Measurements from ENCODE around the gene RPS2. TPM values are rescaled to one million over a fixed set of nuclear protein-coding genes. Genes with fewer than 3 reads are reported as not detected.

Gene RPS2
- total RNA-seq, 1 experiment from 2014 or later: 3,874 TPM

DNA sequence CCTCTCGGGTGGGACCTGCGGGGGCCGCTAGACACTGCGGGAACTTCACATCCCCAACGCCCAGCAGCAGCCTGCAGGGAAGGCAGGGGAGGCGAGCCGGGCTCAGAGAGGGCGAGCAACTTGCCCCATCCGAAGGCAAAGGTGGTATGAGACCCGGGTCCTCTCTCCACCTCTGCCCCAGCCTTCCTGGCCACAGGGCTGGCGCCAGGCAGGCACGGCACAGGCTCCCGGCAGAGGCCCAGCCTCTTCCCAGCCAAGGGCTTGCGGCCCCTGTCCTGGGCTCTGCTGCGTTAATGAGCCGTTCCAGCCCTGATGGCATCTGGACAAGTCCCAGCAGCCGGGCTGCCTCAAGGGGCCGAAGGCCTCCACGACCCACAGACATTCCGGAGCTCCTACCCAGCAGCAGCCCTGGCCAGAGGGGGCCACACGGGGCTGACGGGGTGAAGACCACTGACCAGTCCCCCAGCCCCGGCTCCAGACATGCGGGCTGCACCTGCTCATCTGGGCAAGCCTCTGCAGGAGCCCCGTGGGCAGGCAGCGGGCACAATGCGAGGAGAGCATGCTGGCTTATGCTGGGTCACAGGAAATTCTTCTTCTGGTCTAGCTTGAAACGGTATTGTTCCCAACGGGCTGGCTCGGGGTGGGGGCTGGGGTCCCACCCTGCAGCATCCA, 45.2 kb downstream of the RPS2 start:
- Histone ChIP-seq H3K79me1 (ENCODE audit: insufficient read depth, low read depth, low read length, poor library complexity, severe bottlenecking) (no peaks in the 10 kb centered on the region), H3K14ac (ENCODE audit: insufficient read depth, low read length) (no peak overlapping the region), H3K23ac (ENCODE audit: insufficient read length, low read depth, low read length) (no peak overlapping the region), H2AFZ (ENCODE audit: low read length) (no peak overlapping the region), H3K4ac (ENCODE audit: low read depth, low read length) (no peak overlapping the region), H4K8ac (replicated peaks; ENCODE audit: insufficient read length, low read depth, low read length) (no peak overlapping the region), H2BK12ac (ENCODE audit: insufficient read length, low read depth, low read length) (no peak overlapping the region), H3K79me2 (ENCODE audit: insufficient read depth, low read length) (no peaks in the 10 kb centered on the region), H3K4me2 (ENCODE audit: insufficient read depth, insufficient read length, low read length) (no peak overlapping the region), H2BK120ac (ENCODE audit: low read depth, low read length, poor library complexity, severe bottlenecking) (no peak overlapping the region), H3K18ac (ENCODE audit: insufficient read length, low read depth, low read length) (no peak overlapping the region), H3K4me1 (ENCODE audit: insufficient read depth, low read length) (no peaks in the 10 kb centered on the region; the same call in 1 of the 2 replicates), H4K20me1 (ENCODE audit: control insufficient read depth, insufficient read depth, insufficient read length) (no peaks in the 10 kb centered on the region), H3K9ac (ENCODE audit: extremely low read depth, insufficient read length, low read length) (no peak overlapping the region), H4K91ac (ENCODE audit: insufficient read length, low read depth, low read length) (no peak overlapping the region), H4K5ac (ENCODE audit: insufficient read length, low read depth, low read length) (no peak overlapping the region), H3K23me2 (ENCODE audit: insufficient read length, low read depth, low read length, poor library complexity, severe bottlenecking) (peaks cover 4% of the 10 kb centered on the region), H2BK20ac (ENCODE audit: low read depth, low read length, poor library complexity, severe bottlenecking) (no peak overlapping the region), H2AK5ac (ENCODE audit: insufficient read length, low read length) (no peak overlapping the region), H2BK5ac (ENCODE audit: insufficient read length, low read length) (no peak overlapping the region), H3K9me3 (ENCODE audit: control insufficient read depth, low read depth, low read length) (no peaks in the 10 kb centered on the region), H3K56ac (ENCODE audit: insufficient read length, low read depth, low read length) (no peak overlapping the region), H3T11ph (ENCODE audit: low read length) (no peak overlapping the region), H3K27me3 (ENCODE audit: insufficient read depth, low read length) (peaks cover 43% of the 10 kb centered on the region), H3K27ac (ENCODE audit: insufficient read length, low read depth, low read length) (no peak overlapping the region), H2BK15ac (ENCODE audit: low read depth, low read length) (no peak overlapping the region)
- H3K27me3 Mint-ChIP-seq (ENCODE audit: low read depth): peaks cover 94% of the 10 kb centered on the region
- no peak overlapping the region for H3K4me3 Mint-ChIP-seq
- peaks cover 2% of the 10 kb centered on the region in 2 experiments; a peak in 3 of 5 replicates for H3K9me3 Mint-ChIP-seq
- no CpG with 5 or more reads among the region's 30 CpGs for WGBS (ENCODE audit: extremely low coverage, insufficient read length, low lambda C conversion rate)
- DNase-seq: no peak
- TF ChIP-seq, protein P1, sequence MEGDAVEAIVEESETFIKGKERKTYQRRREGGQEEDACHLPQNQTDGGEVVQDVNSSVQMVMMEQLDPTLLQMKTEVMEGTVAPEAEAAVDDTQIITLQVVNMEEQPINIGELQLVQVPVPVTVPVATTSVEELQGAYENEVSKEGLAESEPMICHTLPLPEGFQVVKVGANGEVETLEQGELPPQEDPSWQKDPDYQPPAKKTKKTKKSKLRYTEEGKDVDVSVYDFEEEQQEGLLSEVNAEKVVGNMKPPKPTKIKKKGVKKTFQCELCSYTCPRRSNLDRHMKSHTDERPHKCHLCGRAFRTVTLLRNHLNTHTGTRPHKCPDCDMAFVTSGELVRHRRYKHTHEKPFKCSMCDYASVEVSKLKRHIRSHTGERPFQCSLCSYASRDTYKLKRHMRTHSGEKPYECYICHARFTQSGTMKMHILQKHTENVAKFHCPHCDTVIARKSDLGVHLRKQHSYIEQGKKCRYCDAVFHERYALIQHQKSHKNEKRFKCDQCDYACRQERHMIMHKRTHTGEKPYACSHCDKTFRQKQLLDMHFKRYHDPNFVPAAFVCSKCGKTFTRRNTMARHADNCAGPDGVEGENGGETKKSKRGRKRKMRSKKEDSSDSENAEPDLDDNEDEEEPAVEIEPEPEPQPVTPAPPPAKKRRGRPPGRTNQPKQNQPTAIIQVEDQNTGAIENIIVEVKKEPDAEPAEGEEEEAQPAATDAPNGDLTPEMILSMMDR (conservative IDR thresholded peaks at IDR 0.05): no peak
- H3K36me3 Mint-ChIP-seq (ENCODE audit: insufficient read depth in 1 of 3, low read depth in 3 of 3): peaks cover 0 to 2% (median 0%) of the 10 kb centered on the region in 3 experiments; a peak in 1 of 7 replicates
- H3K27ac Mint-ChIP-seq: no peak overlapping the region
- peaks cover 14 to 60% of the 10 kb centered on the region in 2 experiments for H3K4me1 Mint-ChIP-seq

Measured in H9 (cell line).